Medulla oblongata (tissue), 1 donor: ENCODE data around the gene CDC42EP4.
"Not testable (repeated sequence)": the region's sequence is repeated elsewhere in the genome, so short reads cannot be mapped to it uniquely, and the experiment has no call there.

Source experiments
- DNase-seq: peaks from one replicate; pipeline ENCODE4 v3.0.0-alpha.2; 2015; ENCODE audit errors: extremely low spot score

The CDC42EP4 gene

DNA sequence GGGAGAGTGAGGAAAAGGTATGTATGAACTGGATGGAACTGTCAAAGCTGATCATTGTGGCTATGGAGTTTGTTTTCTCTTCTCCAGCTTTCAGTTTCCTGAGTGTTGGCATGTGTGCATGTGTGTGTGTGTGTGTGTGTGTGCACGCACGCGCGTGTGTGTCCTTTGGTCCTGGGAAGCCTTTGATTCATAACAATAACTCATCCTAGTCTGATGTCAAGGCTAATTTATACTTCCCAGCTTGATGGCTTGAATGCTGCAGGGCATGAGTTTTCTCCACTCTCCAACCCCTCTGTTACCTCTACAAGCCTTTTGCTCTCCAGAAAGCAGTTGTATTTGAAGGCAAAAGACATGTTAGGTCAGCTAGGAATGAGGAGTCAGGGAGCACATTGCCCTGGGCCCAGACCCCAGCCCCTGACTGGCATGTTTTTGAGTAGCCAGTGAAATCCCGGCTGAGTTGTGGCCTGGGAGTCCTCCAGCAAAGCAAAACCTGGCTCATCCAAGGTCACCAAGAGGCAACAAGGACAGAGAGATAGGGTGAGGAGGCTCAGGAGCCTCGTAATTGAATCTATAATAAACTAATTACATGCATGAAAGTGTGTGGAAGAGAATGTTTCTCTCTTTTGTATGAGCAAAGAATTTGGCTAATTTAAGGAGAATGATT is 8.9 kb upstream of the CDC42EP4 start:
- no peak for DNase-seq

DNA sequence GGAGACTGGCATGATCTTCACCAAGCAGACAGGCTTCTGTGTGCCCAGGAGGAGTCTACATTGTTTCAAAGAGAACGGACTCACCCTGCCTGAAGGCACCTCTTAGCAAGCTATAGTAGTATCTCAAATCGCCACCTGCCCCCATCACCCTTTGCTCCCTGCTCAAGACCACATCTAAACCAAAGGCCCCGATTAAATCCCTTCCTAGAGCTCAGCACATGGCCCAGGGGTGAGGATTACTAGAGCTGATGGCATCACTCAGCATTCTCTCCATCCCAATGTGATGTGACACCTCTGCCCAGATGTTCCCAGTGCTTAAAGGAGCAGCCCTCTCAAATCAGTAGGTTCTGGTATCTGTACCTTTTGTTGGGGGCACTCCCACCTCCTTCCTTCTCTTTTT is 8.0 kb upstream of the CDC42EP4 start:
- DNase-seq: no peak

DNA sequence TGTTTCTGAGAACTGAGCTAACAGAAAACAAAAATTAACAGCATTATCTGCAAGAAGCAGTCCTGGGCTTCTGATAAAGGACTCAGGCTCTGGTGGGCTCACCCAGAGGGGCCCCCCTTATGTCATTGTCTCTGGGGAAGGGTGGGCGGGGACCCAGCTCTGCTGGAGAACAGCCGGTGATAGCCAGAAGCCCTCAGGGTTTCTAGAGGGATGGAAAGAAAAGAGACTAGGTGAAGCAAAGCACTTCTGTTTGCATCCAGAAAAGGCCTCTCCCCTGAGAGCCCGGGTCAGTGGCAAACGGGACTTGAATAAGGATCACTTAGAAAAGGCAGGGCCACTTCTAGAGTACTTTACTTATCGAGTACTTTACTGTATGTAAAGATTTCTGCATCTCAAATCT is 7.0 kb upstream of the CDC42EP4 start:
- DNase-seq: no peak

DNA sequence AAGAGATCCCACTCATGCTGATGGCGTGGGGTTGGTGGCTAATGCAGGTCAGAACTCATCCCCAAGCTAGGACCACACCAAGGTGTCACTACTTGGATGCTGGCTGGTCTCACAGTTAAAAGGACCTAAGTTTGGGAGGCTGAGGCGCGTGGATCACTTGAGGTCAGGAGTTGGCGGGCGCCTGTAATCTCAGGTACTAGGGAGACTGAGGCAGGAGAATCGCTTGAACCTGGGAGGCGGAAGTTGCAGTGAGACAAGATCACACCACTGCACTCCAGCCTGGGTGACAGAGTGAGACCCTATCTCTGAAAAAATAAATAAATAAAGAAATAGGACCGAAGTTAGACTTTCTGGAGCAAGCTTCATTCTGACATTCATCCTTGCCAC is 6.6 kb upstream of the CDC42EP4 start:
- DNase-seq: no peak

DNA sequence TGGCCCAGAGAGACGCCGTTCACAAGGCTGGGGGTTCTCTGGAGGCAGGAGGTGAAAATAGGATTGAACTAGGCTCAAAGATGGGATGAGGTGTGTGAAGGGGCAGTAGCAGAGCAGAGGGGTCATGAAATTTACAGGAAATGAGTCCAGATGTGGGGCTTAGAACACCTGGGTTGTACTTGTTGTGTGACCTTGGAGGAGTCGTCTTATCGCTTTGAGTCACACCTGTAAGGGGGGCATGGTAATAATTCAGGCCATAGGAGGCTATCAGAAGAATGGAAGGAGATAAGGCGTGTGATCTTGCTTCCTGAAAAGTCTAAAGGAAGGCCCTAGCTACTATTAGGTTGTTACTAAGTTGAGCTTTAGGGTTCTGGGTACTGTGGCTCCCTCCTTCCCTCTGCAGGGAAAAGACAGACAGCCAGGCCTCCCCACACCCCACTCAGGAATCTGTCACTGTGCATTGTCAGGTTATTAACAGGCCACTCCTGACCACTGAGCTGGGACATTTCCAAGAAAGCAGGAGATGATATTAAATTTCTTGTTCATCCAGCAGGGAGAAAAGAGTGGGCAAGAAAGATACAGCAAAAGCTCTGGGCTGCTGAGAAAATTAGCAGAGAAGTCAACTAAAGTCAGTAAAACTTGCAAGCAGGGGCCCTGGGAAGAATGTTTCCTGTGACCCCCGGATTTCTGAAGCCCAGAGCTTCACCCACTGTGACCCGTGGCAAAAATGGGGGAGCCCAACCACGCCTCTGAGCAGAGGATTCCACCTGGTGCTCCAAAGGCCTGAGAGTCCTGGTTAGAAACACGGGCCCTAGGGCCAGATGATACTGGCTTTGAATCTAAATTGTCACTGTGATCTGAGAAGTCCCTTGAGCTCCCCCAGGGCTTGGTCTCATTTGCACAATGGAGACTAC is 6.0 kb upstream of the CDC42EP4 start:
- no peak for DNase-seq

DNA sequence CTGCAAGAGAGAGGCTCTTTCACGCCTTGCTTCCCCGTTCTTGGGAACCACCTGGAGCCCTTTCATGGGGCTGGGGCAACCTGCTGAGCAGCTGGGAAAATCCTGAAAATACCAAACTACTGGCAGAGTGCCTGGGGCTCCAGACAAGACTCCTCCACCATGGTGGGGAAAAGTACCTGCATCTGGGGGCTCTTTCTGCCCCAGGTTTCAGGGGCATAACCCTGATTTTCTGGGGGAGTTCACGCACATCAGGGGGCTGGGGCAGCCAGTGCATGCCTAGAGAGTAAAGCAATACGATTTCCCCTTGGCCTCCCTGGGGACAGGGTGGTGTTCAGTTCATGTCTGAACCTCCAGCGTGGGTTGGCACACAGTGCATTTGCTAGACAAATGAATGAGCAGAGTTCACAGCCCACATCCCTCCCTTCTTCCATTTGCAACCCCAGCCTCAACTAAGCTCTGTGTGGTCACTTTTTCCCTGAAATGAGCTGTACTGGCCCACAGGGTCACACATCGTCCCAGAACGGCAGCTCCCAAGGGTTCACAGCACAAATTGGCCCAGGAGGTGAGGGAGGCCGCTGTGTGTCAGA is 5.2 kb upstream of the CDC42EP4 start:
- no peak for DNase-seq

DNA sequence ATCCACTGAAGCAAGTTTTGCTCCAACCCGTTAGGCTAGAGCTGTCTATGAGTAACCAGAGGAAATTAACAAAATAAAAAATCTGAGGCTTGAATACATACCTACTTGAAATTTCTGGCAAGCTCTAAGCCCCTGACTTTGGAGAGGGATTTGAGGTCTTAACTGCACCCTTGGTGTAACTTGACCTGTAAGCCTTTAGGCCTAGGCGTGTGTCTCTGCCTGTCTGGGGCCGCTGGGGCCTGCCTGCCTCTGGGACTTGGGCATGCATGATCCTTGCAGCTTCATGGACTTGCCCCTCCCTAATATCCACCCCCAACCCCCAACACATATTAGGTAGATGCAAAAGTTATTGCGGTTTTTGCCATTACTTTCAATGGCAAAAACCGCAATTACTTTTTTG is 3.7 kb upstream of the CDC42EP4 start:
- no peak for DNase-seq

DNA sequence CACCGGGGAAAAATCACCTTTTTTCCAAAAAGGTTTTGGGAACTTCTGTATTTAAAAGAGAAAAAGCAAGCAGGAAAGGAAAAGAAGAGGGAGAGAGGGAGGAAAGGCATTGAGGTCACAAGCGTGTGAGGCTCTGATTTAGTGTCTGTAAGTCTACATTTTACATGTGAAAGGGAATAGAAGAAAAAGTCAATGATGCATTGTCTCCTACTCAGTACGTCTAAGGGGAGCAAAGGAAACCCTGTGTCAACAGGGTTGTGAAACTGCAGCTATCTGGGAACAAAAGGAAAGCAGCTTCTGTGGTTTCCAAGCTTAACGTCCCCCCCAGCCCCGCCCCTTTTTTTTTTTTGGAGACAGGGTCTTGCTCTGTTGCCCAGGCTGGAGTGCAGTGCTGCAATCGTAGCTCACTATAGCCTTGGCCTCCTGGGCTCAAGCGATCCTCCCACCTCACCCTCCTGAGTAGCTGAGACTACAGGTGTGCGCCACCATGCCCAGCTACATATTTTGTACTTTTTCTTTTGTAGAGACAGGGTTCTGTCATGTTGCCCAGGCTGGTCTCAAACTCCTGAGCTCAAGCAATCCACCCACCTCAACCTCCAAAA is 1.8 kb upstream of the CDC42EP4 start:
- DNase-seq: no peak

DNA sequence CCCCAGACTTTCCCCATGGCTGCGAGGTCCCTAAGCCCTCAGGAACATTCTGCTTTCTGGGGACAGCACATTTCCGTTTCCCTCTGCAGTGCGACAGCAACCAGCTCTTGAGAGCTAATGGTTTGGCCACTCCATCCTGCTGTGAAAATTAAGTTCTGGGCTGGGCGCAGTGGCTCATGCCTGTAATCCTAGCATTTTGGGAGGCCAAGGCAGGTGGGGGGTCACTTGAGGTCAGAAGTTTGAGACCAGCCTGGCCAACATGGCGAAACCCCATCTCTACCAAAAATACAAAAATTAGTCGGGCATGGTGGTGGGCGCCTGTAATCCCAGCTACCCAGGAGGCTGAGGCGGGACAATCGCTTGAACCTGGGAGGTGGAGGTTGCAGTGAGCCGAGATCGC is 1.1 kb upstream of the CDC42EP4 start:
- not testable (repeated sequence) for DNase-seq

DNA sequence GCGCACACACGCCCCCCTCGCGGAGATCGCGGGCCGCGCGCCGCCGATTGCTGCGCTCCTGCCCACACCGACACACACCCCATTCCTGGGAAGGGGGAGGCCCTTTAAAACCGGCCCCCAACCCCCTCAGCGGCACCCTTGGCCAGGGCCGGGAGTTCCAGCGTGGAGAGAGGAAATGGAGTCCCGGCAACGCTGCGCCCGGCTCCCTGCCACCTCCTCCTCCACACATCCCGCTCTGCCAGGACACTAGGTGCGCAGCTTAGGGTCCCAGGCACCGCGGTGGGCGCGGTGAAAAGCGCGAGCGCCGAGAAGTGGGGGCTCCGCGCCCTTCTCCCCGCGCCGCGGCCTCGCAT is 397 bp downstream of the CDC42EP4 start:
- DNase-seq: peak; percentile 19

DNA sequence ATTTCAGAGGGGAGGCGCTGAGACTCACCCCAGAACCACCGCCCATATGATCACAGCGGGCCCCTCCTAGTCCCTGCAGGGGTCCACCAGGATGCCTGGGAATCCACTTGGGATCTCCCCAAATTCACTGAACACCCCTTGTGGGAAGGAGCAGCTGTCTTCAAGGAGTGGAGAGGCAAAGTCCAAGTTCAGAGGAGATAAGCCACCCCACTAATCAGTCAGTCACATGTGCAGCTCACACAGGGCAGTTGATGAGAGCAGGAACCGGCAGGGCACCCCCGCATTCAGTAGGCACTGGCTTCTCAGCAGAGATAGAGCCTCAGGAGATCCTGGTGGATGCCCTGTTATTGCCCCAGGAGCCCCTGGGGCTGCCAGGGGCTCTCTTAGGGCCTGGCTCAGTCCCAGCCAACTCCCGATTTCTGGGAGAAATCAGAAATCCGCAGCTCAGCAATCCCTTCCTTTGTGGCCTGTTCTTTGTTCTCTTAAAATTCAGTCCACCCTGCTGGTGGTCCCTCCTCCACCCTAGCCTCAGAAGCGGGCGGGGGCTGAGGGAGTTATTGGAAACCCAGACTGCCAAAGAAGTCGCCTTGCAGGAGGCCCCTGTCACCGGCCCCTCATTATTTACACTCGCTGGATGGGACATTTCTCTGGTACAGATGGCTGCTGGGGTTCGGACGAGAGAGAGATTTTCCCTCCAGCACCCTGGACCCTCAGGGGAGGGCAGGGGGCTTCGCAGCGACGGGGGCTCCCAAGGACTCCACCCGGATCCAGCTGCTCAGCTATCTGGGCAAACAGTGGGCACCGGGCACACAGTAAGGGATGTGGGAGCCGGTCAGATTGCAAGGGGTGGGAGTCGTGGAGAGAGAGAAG is 1.8 kb downstream of the CDC42EP4 start:
- peak; percentile 26 for DNase-seq

DNA sequence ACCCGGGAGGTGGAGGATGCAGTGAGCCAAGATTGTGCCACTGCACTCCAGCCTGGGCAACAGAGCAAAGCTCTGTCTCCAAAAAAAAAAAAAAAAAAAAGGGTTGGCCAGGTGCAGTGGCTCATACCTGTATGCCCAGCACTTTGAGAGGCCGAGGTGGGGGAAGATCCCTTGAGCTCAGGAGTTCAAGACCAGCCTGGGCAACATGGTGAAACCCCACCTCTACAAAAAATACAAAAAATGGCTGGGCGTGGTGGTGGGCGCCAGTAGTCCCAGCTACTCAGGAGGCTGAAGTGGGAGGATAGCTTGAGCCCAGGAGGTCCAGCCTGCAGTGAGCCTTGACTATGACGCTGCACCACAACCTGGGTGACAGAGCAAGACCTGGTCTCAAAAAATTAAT is 2.8 kb downstream of the CDC42EP4 start:
- DNase-seq: not testable (repeated sequence)

DNA sequence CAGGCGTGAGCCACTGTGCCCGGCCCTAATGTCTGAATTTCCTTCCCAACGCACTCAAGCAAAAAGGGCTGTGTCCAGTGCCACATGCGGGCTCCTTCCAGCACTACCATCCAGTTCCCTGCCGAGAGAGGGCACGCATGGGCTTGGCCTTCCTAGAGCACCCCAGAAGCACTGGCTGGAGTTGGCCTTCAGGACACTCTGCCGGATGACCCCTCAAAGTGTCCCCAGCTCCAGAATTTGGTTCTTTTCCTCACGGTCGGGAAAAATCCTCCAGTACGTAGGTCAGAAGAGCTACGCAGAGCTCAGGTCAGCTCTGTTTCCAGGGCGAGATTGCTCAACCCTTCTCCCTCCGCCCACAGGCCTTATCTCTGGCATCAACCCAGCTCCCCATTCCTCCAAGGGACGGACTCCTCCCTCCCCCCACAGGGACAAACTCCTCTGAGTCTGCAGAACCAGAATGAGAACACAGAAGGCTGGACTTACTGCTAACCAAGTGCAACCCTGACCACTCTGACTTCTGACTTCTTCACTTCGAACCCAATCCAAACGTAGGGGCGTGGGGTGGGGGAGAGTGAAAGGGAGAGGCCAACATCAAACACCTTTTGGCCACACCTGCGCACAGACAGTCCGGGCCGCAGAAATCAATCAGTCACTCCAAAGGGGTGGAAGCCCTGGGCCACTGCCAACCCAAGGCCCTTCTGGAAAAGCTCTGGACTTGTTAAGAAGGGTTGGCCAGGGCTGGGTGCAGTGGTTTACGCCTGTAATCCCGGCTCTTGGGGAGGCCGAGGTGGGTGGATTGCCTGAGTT is 3.6 kb downstream of the CDC42EP4 start:
- peak; percentile 27 for DNase-seq

DNA sequence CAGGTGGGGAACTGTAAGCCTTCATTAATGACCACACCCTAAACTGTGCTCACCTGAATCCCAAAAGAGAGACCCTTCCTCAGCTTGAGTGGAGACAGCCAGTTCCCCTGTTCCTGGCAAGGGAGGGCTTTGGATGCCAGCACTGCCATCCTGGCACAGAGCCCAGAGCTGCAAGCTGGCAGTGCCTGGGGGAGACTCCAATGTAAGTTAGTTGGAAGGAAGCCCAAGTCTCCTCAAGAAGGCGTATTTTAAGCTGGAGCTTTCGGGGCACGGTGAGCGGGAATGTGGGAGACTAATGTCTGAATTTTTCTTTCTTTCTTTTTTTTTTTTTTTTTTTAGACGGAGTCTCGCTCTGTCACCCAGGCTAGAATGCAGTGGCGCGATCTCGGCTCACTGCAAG is 4.7 kb downstream of the CDC42EP4 start:
- peak; percentile 79 for DNase-seq

DNA sequence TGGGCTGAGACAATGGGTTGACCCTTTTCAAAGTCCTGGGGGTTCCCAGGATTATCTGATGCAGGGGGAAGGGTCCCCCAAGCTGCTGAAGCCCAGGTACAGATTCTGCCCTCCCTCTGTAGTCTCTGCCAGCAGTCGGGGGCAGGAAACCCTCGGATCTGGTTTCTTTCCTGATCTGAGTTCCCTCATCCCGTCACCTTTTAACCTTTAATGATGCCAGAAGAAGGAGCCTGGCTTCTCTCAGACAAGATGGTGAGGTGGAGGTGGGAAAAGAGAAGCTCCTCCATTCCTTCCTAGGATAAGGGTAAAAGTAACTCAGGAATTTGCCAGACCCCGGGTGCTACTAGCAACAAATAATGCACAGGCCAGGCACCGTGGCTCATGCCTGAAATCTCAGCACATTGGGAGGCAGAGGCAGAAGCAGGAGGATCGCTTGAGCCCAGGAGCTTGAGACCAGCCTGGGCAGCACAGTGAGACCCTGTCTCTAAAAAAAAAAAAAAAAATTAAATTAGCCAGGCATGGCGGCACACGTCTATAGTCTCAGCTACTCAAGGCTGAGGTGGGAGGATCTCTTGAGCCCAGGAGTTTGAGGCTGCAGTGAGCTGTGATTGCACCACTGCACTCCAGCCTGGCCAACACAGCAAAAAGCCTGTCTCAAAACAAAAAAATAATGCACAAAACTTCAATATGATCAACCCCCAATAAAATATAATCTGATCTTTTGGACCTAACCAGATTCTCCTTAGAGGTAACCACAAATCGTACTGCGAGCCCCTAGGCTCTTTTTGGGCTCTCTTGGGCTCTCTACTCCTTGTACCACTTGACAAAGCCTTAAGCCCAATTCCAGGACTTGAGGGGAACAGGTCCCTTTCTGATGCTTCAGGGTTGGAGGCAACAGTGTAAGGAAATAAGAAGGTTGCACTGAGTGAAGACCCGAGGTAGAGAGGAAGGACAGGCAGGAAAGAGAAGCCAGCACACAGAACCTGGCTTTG is 5.7 kb downstream of the CDC42EP4 start:
- no peak for DNase-seq

DNA sequence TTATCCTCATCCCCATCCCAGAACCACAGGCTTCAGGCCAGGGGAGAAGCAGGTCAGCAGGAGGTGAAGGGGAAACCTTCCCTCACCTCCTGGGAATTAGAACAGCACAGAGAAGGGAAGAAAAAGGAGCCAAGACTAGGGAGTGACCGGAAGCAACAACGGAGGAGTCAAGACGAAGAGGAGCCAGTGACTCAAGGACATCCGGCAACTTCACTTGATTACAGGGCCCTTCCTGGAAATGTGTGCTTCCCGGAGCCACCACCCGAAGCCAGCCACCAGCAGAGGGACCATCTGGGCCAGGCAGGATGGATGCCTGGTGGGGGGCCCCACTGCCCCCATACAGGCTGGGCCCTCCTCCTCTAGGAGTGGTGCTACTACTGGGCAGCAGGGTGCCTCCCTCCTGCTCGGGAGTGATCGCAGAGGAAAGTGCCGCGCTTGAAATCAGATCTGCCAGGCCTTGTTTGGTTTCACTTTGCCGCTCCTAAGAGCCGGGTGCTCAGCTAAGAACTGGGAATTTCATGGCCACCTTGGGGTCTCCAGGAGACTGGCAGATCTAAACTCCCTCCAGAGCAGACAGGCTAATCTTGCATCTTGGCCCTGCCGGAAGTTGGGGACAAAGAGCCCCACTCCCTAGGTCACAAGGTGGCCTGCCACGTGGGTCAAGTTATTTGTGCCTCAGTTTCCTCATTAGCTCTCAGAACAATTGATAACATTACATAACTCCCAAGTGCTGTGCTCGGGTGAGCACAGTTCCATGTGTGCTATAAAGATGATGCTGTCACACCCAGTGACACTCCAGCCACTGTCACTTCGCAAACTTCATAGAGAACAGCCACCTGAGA is 6.6 kb downstream of the CDC42EP4 start:
- DNase-seq: peak; percentile 31

DNA sequence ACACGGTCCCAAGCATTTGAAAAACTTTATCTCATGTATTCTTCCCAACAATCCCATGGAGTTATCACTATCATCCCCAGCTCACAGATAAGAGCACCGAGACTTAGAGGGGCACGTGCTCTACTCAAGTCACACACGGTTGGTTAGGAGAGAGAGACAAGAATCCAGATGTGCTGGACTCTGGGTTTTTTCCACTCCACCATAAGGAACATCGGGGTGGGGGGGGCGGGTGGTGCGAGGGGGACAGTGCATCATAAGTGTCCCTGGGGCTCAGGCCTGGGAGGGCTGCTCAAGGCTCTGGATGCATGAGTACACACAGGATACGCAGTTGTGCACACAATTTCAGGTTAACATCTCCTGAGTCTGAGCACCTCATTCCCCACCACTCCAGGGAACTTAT is 7.4 kb downstream of the CDC42EP4 start:
- no peak for DNase-seq

DNA sequence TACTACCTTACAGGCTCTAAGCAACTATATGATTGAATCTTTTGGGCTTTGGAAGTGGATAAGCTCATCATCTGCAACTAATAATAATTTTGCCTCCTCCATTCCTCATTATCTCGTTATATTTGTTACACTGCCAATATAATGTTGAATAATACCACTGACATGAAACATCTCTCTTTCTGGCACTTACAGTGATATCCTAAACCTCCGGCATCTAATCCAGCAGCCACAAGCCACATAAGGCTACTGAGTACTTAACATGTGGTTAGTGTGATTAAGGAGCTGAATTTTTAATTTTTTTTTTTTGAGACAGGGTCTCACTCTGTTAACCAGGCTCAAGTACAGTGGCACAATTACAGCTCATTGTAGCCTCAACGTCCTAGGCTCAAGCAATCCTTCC is 9.6 kb downstream of the CDC42EP4 start:
- DNase-seq: no peak

DNA sequence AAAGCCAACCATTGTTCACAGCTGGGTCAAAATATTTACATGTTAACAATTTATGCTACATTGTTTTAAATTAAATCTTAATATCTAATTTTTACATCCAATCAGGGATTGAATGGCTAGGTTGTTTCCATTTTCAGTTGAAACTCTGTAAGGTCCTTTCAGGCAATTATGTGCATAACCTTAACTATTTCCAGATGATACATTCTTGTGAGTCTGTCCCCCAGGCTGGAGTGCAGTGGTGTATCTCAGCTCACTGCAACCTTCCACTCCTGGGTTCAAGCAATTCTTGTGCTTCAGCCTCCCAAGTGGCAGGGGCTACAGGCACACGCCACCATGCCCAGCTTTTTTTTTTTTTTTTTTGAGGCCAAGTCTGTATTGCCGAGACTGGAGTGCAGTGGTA is 10.4 kb downstream of the CDC42EP4 start:
- DNase-seq: no peak
